Measurements from ENCODE around the gene TENM3.
"Not testable (repeated sequence)": the region's sequence is repeated elsewhere in the genome, so short reads cannot be mapped to it uniquely, and the experiment has no call there.

The TENM3 gene

DNA sequence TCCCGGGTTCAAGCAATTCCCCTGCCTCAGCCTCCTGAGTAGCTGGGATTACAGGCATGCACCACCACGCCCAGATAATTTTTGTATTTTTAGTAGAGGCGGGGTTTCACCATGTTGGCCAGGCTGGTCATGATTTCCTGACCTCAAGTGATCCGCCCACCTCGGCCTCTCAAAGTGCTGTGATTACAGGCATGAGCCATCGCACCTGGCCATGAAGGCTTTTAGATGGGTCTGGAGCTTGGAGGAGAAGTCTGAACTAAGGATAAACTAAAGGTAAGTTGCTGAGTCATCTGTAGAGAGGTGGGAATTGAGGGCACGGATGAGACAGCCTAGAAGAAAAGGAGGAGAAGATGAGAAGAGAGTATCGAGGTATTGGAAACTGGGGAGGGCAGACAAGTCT lies at the start of gene TENM3:
Gene TENM3, plus strand, starts transcription at position 199 of the 400 bp plus-strand sequence. CDS start 80,619 bp downstream, outside the sequence.
- not testable (repeated sequence) for DNase-seq; H3K27me3 Mint-ChIP-seq (ENCODE audit: low read depth, poor library complexity); H3K4me3 Mint-ChIP-seq; H3K9me3 Mint-ChIP-seq
- Mint-ChIP-seq H3K27ac (peak within 1 kb of the TSS; percentile 4), H3K4me1 (peaks cover 50% of the 10 kb centered on the region), H3K36me3 (ENCODE audit: low read depth) (peaks cover 17% of the 10 kb centered on the region)

DNA sequence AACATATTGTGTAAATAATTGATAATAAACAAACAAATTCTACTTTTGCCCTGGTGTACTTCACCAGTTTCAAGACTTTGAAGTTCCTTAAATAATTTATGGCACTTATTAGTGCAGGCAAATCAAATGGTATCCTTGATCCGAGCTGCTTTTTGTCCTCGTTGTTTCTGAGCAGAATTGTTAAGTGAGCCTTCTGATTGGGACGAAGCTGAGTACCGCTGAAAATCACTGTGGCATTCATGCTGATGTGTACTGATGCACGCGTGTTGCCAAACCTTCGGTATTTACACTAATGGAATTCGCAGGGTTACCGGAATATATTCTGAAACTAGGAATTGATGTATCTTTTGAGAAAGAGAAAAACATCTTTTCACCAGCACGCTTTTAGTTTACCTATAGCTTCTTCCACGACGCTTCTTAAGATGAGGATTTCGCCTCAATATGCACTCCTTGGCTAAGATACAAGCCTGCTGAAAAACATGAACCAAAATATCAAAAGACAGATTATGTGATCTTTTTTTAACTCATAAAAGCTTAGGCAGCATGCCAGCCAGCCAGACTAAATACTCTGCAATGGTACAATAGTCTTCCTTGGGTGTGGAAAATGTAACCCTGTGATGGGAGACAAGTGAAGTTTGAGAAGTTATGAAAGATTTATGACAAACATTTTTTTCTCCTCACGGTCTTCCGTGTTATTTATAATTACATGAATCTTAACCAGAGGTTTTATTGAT lies 48.9 kb upstream of the TENM3 start:
- H3K27me3 Mint-ChIP-seq (ENCODE audit: low read depth, poor library complexity) = no peaks in the 10 kb centered on the region
- H3K4me1 Mint-ChIP-seq = peaks cover 51% of the 10 kb centered on the region
- peak overlapping the region; percentile 39 for H3K27ac Mint-ChIP-seq
- no peak for DNase-seq
- H3K36me3 Mint-ChIP-seq (ENCODE audit: low read depth) = peaks cover 7% of the 10 kb centered on the region
- TF ChIP-seq, protein P1, sequence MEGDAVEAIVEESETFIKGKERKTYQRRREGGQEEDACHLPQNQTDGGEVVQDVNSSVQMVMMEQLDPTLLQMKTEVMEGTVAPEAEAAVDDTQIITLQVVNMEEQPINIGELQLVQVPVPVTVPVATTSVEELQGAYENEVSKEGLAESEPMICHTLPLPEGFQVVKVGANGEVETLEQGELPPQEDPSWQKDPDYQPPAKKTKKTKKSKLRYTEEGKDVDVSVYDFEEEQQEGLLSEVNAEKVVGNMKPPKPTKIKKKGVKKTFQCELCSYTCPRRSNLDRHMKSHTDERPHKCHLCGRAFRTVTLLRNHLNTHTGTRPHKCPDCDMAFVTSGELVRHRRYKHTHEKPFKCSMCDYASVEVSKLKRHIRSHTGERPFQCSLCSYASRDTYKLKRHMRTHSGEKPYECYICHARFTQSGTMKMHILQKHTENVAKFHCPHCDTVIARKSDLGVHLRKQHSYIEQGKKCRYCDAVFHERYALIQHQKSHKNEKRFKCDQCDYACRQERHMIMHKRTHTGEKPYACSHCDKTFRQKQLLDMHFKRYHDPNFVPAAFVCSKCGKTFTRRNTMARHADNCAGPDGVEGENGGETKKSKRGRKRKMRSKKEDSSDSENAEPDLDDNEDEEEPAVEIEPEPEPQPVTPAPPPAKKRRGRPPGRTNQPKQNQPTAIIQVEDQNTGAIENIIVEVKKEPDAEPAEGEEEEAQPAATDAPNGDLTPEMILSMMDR (IDR thresholded peaks at IDR 0.05) = no peak
- H3K9me3 Mint-ChIP-seq = peaks cover 5% of the 10 kb centered on the region
- H3K4me3 Mint-ChIP-seq = no peak overlapping the region

DNA sequence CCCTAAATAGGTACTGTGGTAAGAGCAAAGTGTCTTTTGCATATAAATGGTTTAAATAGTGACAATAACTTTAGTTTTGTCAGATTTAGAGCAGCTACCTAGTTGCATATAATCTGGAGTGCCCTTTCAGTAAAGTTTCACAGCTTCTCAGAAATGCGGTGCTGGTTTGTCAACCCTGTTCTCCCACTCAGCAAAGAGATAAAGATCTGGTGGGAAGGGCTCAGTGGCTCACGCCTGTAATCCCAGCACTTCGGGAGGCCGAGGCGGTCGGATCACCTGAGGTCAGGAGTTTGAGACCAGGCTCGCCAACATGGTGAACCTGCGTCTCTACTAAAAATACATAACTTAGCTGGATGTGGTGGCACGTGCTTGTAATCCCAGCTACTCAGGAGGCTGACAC lies 45.6 kb upstream of the TENM3 start:
- no peak for DNase-seq
- TF ChIP-seq, protein P1 (IDR thresholded peaks at IDR 0.05) = no peak
- Mint-ChIP-seq H3K9me3 (peaks cover 8% of the 10 kb centered on the region), H3K4me1 (peaks cover 28% of the 10 kb centered on the region), H3K27me3 (ENCODE audit: low read depth, poor library complexity) (no peaks in the 10 kb centered on the region), H3K4me3 (no peak overlapping the region), H3K27ac (no peak overlapping the region), H3K36me3 (ENCODE audit: low read depth) (peaks cover 10% of the 10 kb centered on the region)

DNA sequence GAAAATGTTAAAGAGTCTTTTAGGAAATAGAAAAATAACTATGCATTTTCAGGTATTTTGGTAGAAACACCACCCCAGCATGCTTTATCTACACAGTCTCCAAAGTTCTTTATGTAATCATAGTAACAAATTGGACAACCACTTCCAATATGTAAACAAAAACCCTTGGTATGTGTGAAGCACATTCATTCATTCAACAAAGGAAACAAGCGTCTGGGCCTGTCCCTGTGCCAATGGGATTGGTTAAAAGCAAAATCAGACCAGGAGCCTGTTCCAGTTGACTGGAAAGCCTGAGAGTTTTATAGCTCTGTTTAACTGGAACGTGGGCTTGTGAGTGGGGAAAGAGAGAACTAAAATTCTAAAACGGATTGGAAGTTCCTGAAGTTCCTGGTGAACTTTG lies 41.3 kb upstream of the TENM3 start:
- Mint-ChIP-seq H3K4me1 (peaks cover 39% of the 10 kb centered on the region), H3K27me3 (ENCODE audit: low read depth, poor library complexity) (no peaks in the 10 kb centered on the region), H3K4me3 (no peak overlapping the region), H3K27ac (no peak overlapping the region), H3K36me3 (ENCODE audit: low read depth) (peaks cover 23% of the 10 kb centered on the region), H3K9me3 (peaks cover 16% of the 10 kb centered on the region)
- DNase-seq = no peak
- TF ChIP-seq, protein P1 (IDR thresholded peaks at IDR 0.05) = no peak

DNA sequence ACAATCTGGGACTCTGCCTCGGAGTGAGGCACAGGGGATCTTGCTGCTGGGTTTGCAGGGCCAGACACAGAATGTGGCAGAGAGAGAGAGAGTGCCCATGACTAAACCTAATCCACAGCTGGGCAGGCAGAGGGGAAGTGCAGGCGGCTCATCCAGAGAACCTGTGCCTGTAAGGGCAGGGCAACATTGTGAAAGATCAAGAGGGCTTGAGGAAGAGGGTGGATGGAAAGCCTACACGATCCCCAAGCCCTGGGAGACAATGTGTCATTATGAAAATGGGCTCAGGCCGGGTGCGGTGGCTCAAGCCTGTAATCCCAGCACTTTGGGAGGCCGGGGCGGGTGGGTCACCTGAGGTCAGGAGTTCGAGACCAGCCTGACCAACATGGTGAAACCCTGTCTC lies 40.6 kb upstream of the TENM3 start:
- H3K9me3 Mint-ChIP-seq = peaks cover 16% of the 10 kb centered on the region

DNA sequence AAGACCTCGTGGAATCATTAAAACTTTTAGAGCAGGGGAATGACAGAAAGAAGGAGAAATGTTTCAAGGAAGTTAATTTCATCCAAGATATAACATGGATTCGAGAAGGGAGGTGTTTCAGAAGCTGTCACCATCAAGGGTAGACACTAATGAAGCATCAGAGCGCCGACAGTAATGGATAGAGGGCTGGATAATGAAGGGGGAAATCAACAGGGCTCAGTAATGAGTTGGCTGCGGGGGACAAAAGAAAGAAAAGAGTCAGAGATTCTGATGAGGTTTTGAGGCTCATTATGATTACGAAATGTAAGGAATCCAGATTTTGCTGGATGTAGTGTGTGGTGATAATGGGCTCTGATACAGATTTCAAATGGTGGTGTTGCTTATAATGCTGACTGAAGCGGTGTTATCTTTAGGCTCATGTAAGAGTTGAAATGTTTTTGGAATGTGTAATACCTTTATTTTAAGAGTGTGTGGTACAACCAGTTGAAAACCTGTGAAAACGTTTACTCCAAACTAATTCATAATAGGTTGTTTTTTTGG lies 39.3 kb upstream of the TENM3 start:
- Mint-ChIP-seq H3K27me3 (ENCODE audit: low read depth, poor library complexity) (no peaks in the 10 kb centered on the region), H3K4me3 (no peak overlapping the region), H3K27ac (no peak overlapping the region), H3K4me1 (peaks cover 49% of the 10 kb centered on the region), H3K36me3 (ENCODE audit: low read depth) (peaks cover 16% of the 10 kb centered on the region), H3K9me3 (peaks cover 11% of the 10 kb centered on the region)
- TF ChIP-seq, protein P1 (IDR thresholded peaks at IDR 0.05) = no peak
- DNase-seq = no peak

More for the DNA sequence above, 40.6 kb upstream of the TENM3 start:
- TF ChIP-seq, protein P1 (IDR thresholded peaks at IDR 0.05) = no peak
- Mint-ChIP-seq H3K27ac (no peak overlapping the region), H3K4me1 (peaks cover 42% of the 10 kb centered on the region), H3K36me3 (ENCODE audit: low read depth) (peaks cover 23% of the 10 kb centered on the region), H3K4me3 (no peak overlapping the region), H3K27me3 (ENCODE audit: low read depth, poor library complexity) (no peaks in the 10 kb centered on the region)
- no peak for DNase-seq
